ENCODE results near the gene TNFRSF13B.
"Not testable (repeated sequence)": the region's sequence is repeated elsewhere in the genome, so short reads cannot be mapped to it uniquely, and the experiment has no call there.

The TNFRSF13B gene

GRCh38 chr17:17004997-17005614 is 33.2 kb upstream of the TNFRSF13B start:
- DNase-seq (ENCODE audit: low read depth) = not testable (repeated sequence)

- DNase-seq (ENCODE audit: low read depth) = no peak
These were observed 32.5 kb upstream of the TNFRSF13B start for GRCh38 chr17:17004251-17004996.

- not testable (repeated sequence) for DNase-seq (ENCODE audit: low read depth)
These were observed 31.1 kb upstream of the TNFRSF13B start for GRCh38 chr17:17002731-17003715.

- DNase-seq (ENCODE audit: low read depth) = peak; percentile 76
These were observed 30.1 kb upstream of the TNFRSF13B start for GRCh38 chr17:17001874-17002520.

DNA sequence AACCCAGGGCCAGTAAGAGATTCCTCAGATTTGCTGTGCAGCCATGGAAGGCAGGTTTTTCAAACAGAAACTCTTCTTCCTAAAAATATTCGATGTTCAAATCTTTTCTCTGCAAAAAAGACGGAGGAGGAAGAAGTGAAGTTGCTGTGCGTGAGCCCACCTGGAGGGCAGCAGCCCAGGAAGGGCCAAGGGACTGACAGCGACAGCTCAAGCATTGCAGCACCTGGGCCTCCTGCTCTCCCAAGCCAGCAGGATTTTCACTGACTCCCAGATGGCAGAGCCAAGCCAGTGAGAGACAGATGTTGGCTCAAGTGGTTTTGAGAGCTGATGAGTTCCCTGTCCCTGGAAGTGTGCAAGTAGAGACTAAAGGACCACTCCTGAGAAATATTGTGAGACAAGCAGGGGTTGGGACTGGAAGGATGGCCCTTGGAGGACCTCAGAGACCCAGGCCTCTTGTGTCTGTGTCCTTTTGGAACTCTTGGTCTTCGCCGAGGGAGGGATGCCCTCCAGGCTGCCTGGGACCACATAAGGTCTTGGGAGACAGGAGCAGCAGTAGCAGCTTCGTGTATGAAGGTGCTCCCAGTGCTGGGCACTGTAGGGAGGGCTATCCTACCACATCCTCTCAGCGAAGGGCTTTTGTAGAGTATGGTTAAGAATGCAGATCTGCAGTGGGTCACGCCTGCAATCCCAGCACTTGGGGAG is 29.3 kb upstream of the TNFRSF13B start:
- no peak for DNase-seq (ENCODE audit: low read depth)

- no peak for DNase-seq (ENCODE audit: low read depth)
These were observed 28.2 kb upstream of the TNFRSF13B start for GRCh38 chr17:16999931-17000625.

DNA sequence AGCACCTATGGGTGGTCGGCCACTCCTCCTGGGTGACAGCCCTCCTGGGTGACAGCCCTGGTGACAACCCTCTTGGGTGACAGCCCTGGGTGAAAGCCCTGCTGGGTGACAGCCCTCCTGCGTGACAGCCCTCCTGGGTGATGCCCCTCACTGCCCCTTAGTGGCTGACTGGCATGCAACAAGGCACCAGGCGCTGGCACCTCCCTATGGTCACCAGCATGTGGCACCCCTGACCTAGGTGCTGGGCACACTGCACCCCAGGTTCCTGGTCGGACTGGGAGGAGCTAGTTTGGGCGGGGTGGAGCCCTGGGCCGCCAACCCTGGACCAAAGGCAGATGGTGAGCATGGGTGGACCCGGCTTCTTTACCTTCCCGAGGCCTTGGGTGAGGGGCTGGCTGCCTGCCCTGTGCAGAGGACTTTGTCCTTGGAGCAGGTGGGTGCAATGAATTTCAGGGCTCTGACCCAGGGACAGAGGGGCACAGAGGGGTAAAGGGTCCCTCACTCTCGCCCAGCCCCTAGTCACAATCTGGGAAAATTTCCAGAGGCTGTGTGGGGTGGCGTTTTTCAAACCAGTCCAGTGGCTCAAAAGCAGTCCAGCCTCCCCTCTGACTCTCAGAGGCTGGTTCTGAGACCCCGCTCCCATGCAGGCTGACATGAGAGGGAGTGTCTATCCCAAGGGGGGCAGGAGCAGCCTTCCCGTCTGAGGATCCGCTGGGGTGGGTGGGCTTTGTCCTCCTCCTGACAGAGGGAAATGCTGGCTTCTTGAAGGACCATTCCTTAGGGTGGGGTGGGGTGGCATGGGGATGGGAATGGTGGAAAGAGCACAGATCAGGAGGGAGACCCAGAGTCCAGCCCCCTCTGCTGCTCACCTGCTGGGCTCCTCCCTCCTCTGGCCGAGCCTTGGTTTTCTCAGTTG is 25.9 kb upstream of the TNFRSF13B start:
- no peak for DNase-seq (ENCODE audit: low read depth)

- DNase-seq (ENCODE audit: low read depth) = not testable (repeated sequence)
These were observed 24.8 kb upstream of the TNFRSF13B start for GRCh38 chr17:16996726-16997125.

GRCh38 chr17:16995930-16996329 is 24.0 kb upstream of the TNFRSF13B start:
- no peak for DNase-seq (ENCODE audit: low read depth)

GRCh38 chr17:16994631-16995030 is 22.7 kb upstream of the TNFRSF13B start:
- no peak for DNase-seq (ENCODE audit: low read depth)

GRCh38 chr17:16991349-16992009 is 19.6 kb upstream of the TNFRSF13B start:
- peak; percentile 71 for DNase-seq (ENCODE audit: low read depth)

- DNase-seq (ENCODE audit: low read depth) = no peak
These were observed 18.3 kb upstream of the TNFRSF13B start for GRCh38 chr17:16989953-16990860.

DNA sequence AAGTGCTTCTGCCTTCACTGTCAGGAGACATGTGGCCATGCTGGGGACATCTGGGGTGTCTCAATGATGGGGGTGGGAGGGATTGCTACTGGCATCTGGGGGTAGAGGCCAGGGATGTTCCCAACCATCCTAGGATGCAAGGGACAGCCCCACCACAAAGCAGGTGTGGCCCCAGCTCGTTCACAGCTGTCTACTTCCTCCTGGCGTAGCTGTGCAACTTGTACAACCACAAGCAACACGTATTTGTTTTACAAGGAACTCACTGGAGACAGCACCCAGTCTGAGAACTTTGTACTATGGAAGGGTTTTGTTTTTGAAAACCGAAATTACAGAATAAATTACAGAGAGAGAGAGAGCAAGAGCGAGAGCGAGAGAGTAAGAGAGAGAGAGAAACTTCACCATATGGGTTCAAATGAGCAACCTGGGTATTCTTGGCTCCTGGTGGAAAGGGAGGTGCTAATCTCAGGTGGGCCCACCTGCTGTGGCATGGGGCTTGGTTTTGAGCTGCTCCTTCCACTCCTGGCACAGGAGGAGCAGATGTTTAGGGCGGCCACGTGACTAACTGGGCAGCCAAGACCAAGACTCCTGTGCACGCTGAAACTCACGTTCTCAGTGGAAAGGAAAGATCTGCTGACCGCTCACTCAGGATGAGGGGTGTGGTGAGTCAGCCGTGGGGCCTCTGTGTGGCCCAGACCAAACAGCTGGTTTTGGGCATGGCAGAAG is 17.5 kb upstream of the TNFRSF13B start:
- no peak for DNase-seq (ENCODE audit: low read depth)

DNA sequence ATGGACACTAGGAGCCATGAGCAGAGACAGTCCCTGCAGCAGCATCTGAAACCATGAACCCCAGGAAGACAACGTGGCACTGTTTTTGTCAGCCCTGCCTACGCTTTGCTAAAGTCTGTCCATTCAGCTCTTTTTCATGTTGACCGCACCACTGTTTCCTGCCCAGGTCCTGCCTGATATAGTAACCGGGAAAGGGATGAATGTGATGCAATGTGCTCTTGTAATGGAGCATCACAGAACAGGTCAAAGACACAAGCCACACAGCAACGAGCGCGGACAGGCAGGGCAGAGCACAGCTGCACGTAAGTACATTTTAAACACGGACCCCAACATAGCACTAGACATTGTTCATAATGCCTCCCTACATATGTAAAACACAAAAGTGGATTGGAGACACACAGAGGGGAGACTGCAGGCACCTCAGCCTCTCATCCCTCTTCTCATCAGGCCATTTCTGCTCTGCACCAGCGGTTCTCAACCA is 16.9 kb upstream of the TNFRSF13B start:
- DNase-seq (ENCODE audit: low read depth) = no peak

DNA sequence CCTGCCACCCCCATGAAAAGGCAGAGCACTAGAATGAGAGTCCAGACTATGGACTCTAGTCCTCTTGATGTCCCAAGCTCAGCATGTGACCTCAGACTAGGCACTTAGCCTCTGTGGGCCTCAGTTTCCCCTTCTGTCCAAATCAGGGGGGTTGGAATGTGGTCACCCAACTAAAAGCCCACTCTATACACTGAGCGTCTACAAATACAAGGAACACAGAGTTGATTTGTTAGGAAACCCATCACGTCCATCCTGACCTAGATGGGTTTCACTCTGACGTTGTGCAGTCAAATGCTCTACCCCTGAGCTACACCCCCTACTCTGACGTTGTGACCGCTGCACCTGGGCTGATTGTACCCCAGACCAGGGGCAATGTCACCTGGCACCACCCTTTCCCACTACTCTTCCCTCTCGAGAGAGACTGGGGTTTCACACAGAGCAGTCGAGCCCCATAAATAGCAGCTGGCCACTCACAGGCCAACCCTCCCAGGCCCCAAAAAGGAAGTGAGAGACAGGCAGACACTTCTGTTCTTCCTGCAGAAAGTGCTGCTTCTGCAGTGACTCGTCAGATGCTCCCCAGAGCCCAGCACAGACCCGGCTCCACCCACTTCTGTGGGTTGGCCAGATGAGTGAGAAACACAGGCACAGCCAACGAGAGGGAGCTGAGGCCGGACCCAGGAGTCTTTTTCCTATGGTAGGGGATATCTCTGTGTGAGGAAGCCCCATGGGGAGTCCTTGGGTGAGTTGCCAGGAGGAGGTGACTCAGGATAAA is 16.1 kb upstream of the TNFRSF13B start:
- DNase-seq (ENCODE audit: low read depth) = peak; percentile 54

GRCh38 chr17:16987066-16987829 is 15.3 kb upstream of the TNFRSF13B start:
- DNase-seq (ENCODE audit: low read depth) = no peak

Measured in activated T-cell treated with anti-CD3 and anti-CD28 coated beads for 48 hours (primary cell).